Measurements from ENCODE around the gene HTR2C. TPM values are rescaled to one million over a fixed set of nuclear protein-coding genes. Genes with fewer than 3 reads are reported as not detected.
A peak's percentile ranks its signal among the peaks of the same experiment; 100 is the strongest.

The HTR2C gene
- total and polyA plus RNA-seq, 10 of the 15 experiments (the other 5 are each of a cell fraction or from before 2014, with no cell fraction given), result 0.03 TPM; not detected in 9

- no peaks in the 10 kb centered on the region for H3K36me3 ChIP-seq (ENCODE audit: control insufficient read depth in 2 of 2, insufficient read depth in 2 of 2, low read length in 1 of 2)
- no peaks in the 10 kb centered on the region for H3K79me2 ChIP-seq (ENCODE audit: control insufficient read depth, insufficient read depth, low read length)
- no peaks in the 10 kb centered on the region for H3K4me1 ChIP-seq (ENCODE audit: control insufficient read depth, insufficient read depth, low read length)
- H2AFZ ChIP-seq (ENCODE audit: control insufficient read depth, low read depth, low read length), result no peak overlapping the region
- DNase-seq (ENCODE audit: low read depth, low spot score), result no peak
- no peak overlapping the region for H3K4me3 ChIP-seq
- POLR2A ChIA-PET, result no interaction called here
- H3K9me3 ChIP-seq (replicated peaks; ENCODE audit: control insufficient read depth, insufficient read depth, low read length), result no peaks in the 10 kb centered on the region
- H4K20me1 ChIP-seq (ENCODE audit: control insufficient read depth, insufficient read depth), result no peaks in the 10 kb centered on the region
- SMC1A ChIA-PET (ENCODE audit: uncharacterized antibody, unreplicated experiment), result no interaction called here
- 11% methylated on average over 6 of the region's 6 CpGs for WGBS (ENCODE audit: insufficient coverage, insufficient replicate concordance, low lambda C conversion rate, missing lambda C conversion rate)
- RAD21 ChIA-PET (ENCODE audit: unreplicated experiment), result no interaction called here
- TF ChIP-seq BMI1 (IDR thresholded peaks at IDR 0.05; ENCODE audit: borderline replicate concordance) (no peak), EP300 (IDR thresholded peaks at IDR 0.05; ENCODE audit: borderline replicate concordance in 1 of 2, control insufficient read depth in 1 of 2, low read depth in 2 of 2, low read length in 2 of 2) (no peak), RAD21 (IDR thresholded peaks at IDR 0.05; ENCODE audit: insufficient read depth, low read depth, low read length) (0 out of 2 replicates have a peak, but pooled peaks have one; percentile 2), YBX1 (IDR thresholded peaks at IDR 0.05) (no peak)
- TF ChIP-seq, protein P1, sequence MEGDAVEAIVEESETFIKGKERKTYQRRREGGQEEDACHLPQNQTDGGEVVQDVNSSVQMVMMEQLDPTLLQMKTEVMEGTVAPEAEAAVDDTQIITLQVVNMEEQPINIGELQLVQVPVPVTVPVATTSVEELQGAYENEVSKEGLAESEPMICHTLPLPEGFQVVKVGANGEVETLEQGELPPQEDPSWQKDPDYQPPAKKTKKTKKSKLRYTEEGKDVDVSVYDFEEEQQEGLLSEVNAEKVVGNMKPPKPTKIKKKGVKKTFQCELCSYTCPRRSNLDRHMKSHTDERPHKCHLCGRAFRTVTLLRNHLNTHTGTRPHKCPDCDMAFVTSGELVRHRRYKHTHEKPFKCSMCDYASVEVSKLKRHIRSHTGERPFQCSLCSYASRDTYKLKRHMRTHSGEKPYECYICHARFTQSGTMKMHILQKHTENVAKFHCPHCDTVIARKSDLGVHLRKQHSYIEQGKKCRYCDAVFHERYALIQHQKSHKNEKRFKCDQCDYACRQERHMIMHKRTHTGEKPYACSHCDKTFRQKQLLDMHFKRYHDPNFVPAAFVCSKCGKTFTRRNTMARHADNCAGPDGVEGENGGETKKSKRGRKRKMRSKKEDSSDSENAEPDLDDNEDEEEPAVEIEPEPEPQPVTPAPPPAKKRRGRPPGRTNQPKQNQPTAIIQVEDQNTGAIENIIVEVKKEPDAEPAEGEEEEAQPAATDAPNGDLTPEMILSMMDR (IDR thresholded peaks at IDR 0.05 in 2 of 3, conservative IDR thresholded peaks at IDR 0.05 in 1 of 3; ENCODE audit: control insufficient read depth in 2 of 3, extremely low read depth in 1 of 3, insufficient read depth in 1 of 3, low read depth in 3 of 3, low read length in 3 of 3), result peak; percentile 31 to 60 (median 39)
- FAIRE-seq, result no peak
- H3K4me2 ChIP-seq (ENCODE audit: control insufficient read depth, insufficient read depth), result no peak overlapping the region
- no peak overlapping the region for H3K27ac ChIP-seq (ENCODE audit: control insufficient read depth, insufficient read depth)
- H3K27me3 ChIP-seq (replicated peaks in 1 of 2; ENCODE audit: control insufficient read depth in 2 of 2, insufficient read depth in 2 of 2, low read length in 1 of 2), result no peaks in the 10 kb centered on the region
- CTCF ChIA-PET, result interaction anchor here (0.7 to 0.9 kb wide), 2 partner anchors 25 to 91 kb away, joined by 3 read pairs; no protein-coding TSS in a partner anchor
- no peak overlapping the region for H3K9ac ChIP-seq (ENCODE audit: control insufficient read depth, insufficient read depth, low read length)
- intact Hi-C loops (cut with micrococcal nuclease; ENCODE audit: unreplicated experiment) (no loop called here), in situ Hi-C loops (cut with MboI) (no loop called here)
- BruUV-seq (replicated peaks), result no TSS peak
- peak; percentile 82 for ATAC-seq
Observed at GRCh38 chrX:114717921-114718320, 134.0 kb downstream of the HTR2C start.

DNA sequence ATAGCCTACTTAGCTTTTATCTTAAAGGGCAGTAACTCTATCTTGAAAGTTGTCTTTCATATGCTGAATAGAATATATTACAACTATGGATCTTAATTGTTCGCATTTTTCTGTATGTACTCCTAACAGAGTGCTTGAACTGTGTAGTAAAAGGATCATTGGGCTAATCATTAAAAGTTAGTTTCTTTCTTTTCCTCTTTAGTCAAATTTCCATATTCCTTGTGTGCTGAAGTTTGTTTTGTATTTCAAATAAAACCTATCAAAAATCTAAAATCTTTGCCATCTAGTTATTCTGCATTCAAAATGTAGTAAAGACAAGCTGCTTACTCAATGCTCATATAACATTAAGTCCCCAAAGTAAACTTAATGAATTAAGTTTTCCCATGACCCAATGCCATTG, 182.7 kb downstream of the HTR2C start:
- FAIRE-seq (no peak), DNase-seq (ENCODE audit: low read depth, low spot score) (no peak), ATAC-seq (no peak)
- ChIA-PET CTCF (no interaction called here), RAD21 (ENCODE audit: unreplicated experiment) (no interaction called here), SMC1A (ENCODE audit: uncharacterized antibody, unreplicated experiment) (no interaction called here), POLR2A (no interaction called here)
- H3K36me3 ChIP-seq (ENCODE audit: control insufficient read depth in 2 of 2, insufficient read depth in 2 of 2, low read length in 1 of 2), result no peaks in the 10 kb centered on the region
- TF ChIP-seq ZSCAN29 (IDR thresholded peaks at IDR 0.05) (no peak), SMAD1 (IDR thresholded peaks at IDR 0.05; ENCODE audit: low read depth, partially characterized antibody) (no peak), ZZZ3 (IDR thresholded peaks at IDR 0.05; ENCODE audit: control insufficient read depth, insufficient read length, low read depth) (no peak), SREBF1 (IDR thresholded peaks at IDR 0.05; ENCODE audit: low read length) (no peak), SUZ12 (IDR thresholded peaks at IDR 0.05; ENCODE audit: unreplicated experiment) (no peak), RUNX3 (IDR thresholded peaks at IDR 0.05; ENCODE audit: low read length) (no peak)
- TF ChIP-seq, protein P2, sequence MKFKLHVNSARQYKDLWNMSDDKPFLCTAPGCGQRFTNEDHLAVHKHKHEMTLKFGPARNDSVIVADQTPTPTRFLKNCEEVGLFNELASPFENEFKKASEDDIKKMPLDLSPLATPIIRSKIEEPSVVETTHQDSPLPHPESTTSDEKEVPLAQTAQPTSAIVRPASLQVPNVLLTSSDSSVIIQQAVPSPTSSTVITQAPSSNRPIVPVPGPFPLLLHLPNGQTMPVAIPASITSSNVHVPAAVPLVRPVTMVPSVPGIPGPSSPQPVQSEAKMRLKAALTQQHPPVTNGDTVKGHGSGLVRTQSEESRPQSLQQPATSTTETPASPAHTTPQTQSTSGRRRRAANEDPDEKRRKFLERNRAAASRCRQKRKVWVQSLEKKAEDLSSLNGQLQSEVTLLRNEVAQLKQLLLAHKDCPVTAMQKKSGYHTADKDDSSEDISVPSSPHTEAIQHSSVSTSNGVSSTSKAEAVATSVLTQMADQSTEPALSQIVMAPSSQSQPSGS (IDR thresholded peaks at IDR 0.05; ENCODE audit: low read length), result no peak
- H3K9ac ChIP-seq (ENCODE audit: control insufficient read depth, insufficient read depth, low read length), result no peak overlapping the region
- no peaks in the 10 kb centered on the region for H3K4me1 ChIP-seq (ENCODE audit: control insufficient read depth, insufficient read depth, low read length)
- H4K20me1 ChIP-seq (ENCODE audit: control insufficient read depth, insufficient read depth), result no peaks in the 10 kb centered on the region
- in situ Hi-C loops (cut with MboI), result no loop called here
- H3K27me3 ChIP-seq (replicated peaks in 1 of 2; ENCODE audit: control insufficient read depth in 2 of 2, insufficient read depth in 2 of 2, low read length in 1 of 2), result no peaks in the 10 kb centered on the region
- no peak overlapping the region for H3K4me3 ChIP-seq
- H2AFZ ChIP-seq (ENCODE audit: control insufficient read depth, low read depth, low read length), result no peak overlapping the region
- 0% methylated on average over 1 of the region's 1 CpG for WGBS (ENCODE audit: insufficient coverage, insufficient replicate concordance, low lambda C conversion rate, missing lambda C conversion rate)
- H3K27ac ChIP-seq (ENCODE audit: control insufficient read depth, insufficient read depth), result no peak overlapping the region
- no peaks in the 10 kb centered on the region for H3K9me3 ChIP-seq (replicated peaks; ENCODE audit: control insufficient read depth, insufficient read depth, low read length)
- intact Hi-C loops (cut with micrococcal nuclease; ENCODE audit: unreplicated experiment), result no loop called here
- no peaks in the 10 kb centered on the region for H3K79me2 ChIP-seq (ENCODE audit: control insufficient read depth, insufficient read depth, low read length)
- H3K4me2 ChIP-seq (ENCODE audit: control insufficient read depth, insufficient read depth), result no peak overlapping the region
- BruUV-seq (replicated peaks), result no TSS peak

Data from GM12878 (cell line).